GM18861 (cell line): ENCODE measurements around the gene RPL38.
A peak's percentile ranks its signal among the peaks of the same experiment; 100 is the strongest.
"Not testable (repeated sequence)": the region's sequence is repeated elsewhere in the genome, so short reads cannot be mapped to it uniquely, and the experiment has no call there.

ENCODE experiments used
- ATAC-seq: cut with Tn5 transposase; IDR thresholded peaks from one replicate; pipeline ENCODE4 v1.9.1; 2021; ENCODE audit not compliant: unreplicated experiment

The RPL38 gene

GRCh38 chr17:74182041-74182723, 21.3 kb upstream of the RPL38 start:
- ATAC-seq: no peak

GRCh38 chr17:74183411-74183810, 20.1 kb upstream of the RPL38 start:
- no peak for ATAC-seq

GRCh38 chr17:74185571-74186185, 17.8 kb upstream of the RPL38 start:
- ATAC-seq: no peak

GRCh38 chr17:74186498-74186897, 17.0 kb upstream of the RPL38 start:
- ATAC-seq: no peak

- no peak for ATAC-seq
Observed at GRCh38 chr17:74187761-74188160, 15.7 kb upstream of the RPL38 start.

- not testable (repeated sequence) for ATAC-seq
Observed at GRCh38 chr17:74188687-74189086, 14.8 kb upstream of the RPL38 start.

GRCh38 chr17:74190154-74190553, 13.3 kb upstream of the RPL38 start:
- ATAC-seq: peak; percentile 72

GRCh38 chr17:74190807-74191406, 12.6 kb upstream of the RPL38 start:
- ATAC-seq: no peak

- no peak for ATAC-seq
Observed at GRCh38 chr17:74192950-74193781, 10.3 kb upstream of the RPL38 start.

GRCh38 chr17:74194682-74195081, 8.8 kb upstream of the RPL38 start:
- no peak for ATAC-seq

- ATAC-seq: no peak
Observed at GRCh38 chr17:74196541-74197317, 6.7 kb upstream of the RPL38 start.

GRCh38 chr17:74197801-74198200, 5.7 kb upstream of the RPL38 start:
- ATAC-seq: no peak

GRCh38 chr17:74198694-74199093, 4.8 kb upstream of the RPL38 start:
- no peak for ATAC-seq

- no peak for ATAC-seq
Observed at GRCh38 chr17:74199306-74200092, 4.0 kb upstream of the RPL38 start.

GRCh38 chr17:74200112-74200511, 3.4 kb upstream of the RPL38 start:
- no peak for ATAC-seq

- ATAC-seq: no peak
Observed at GRCh38 chr17:74201250-74201649, 2.2 kb upstream of the RPL38 start.

- ATAC-seq: no peak
Observed at GRCh38 chr17:74201948-74202347, 1.5 kb upstream of the RPL38 start.

GRCh38 chr17:74202938-74203337, 540 bp upstream of the RPL38 start:
- no peak for ATAC-seq

GRCh38 chr17:74204474-74204873, 996 bp downstream of the RPL38 start:
- ATAC-seq: no peak

- no peak for ATAC-seq
Observed at GRCh38 chr17:74205274-74205673, 1.8 kb downstream of the RPL38 start.
